ENCODE results near the gene IL32. TPM values are rescaled to one million over a fixed set of nuclear protein-coding genes. Genes with fewer than 3 reads are reported as not detected.

Gene IL32
- total RNA-seq, 2 experiments from 2014 or later = 378 to 383 TPM

- H3K9me3 Mint-ChIP-seq = no peaks in the 10 kb centered on the region
- DNase-seq = no peak
- intact Hi-C loops (cut with DNase I, micrococcal nuclease) = no loop called here
These were observed 27.1 kb downstream of the IL32 start for GRCh38 chr16:3092501-3092941.

GRCh38 chr16:3094289-3095027 is 29.0 kb downstream of the IL32 start:
- no peaks in the 10 kb centered on the region for H3K36me3 ChIP-seq (ENCODE audit: insufficient read depth, low read length)
- peaks cover 50% of the 10 kb centered on the region for H3K4me1 Mint-ChIP-seq (ENCODE audit: low read depth)
- ChIA-PET POLR2A (interaction anchor here (1.4 to 2.1 kb wide), 2 partner anchors 19 to 35 kb away, joined by 7 to 9 read pairs; no protein-coding TSS in a partner anchor), CTCF (interaction anchor here (2.1 kb wide), 1 partner anchor 35 kb away, joined by 10 read pairs; no protein-coding TSS in a partner anchor)
- H3K27ac Mint-ChIP-seq = peak overlapping the region; percentile 51
- H3K9me3 Mint-ChIP-seq = no peaks in the 10 kb centered on the region
- intact Hi-C loops (cut with DNase I, micrococcal nuclease) = loop anchor here (1.0 to 2.0 kb wide), 3 partner anchors 35 to 72 kb away; no protein-coding TSS in a partner anchor
- H3K4me3 Mint-ChIP-seq = peak overlapping the region; percentile 3
- H3K4me1 ChIP-seq (ENCODE audit: insufficient read depth, low read length) = peaks cover 68% of the 10 kb centered on the region
- H3K9me3 ChIP-seq (ENCODE audit: control insufficient read depth in 1 of 2, insufficient read depth in 1 of 2, low read length in 2 of 2) = no peaks in the 10 kb centered on the region
- H3K27me3 Mint-ChIP-seq = no peaks in the 10 kb centered on the region
- H3K36me3 Mint-ChIP-seq (ENCODE audit: low read depth) = no peaks in the 10 kb centered on the region
- no peaks in the 10 kb centered on the region for H3K27me3 ChIP-seq (ENCODE audit: control insufficient read depth in 1 of 2, insufficient read depth in 2 of 2, low read length in 2 of 2)
- TF ChIP-seq, protein P1, sequence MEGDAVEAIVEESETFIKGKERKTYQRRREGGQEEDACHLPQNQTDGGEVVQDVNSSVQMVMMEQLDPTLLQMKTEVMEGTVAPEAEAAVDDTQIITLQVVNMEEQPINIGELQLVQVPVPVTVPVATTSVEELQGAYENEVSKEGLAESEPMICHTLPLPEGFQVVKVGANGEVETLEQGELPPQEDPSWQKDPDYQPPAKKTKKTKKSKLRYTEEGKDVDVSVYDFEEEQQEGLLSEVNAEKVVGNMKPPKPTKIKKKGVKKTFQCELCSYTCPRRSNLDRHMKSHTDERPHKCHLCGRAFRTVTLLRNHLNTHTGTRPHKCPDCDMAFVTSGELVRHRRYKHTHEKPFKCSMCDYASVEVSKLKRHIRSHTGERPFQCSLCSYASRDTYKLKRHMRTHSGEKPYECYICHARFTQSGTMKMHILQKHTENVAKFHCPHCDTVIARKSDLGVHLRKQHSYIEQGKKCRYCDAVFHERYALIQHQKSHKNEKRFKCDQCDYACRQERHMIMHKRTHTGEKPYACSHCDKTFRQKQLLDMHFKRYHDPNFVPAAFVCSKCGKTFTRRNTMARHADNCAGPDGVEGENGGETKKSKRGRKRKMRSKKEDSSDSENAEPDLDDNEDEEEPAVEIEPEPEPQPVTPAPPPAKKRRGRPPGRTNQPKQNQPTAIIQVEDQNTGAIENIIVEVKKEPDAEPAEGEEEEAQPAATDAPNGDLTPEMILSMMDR (IDR thresholded peaks at IDR 0.05) = peak; percentile 61
- peak in 10 of 14 experiments; percentile 24 to 83 (median 48) for DNase-seq
- ATAC-seq (ENCODE audit: poor library complexity) = peak; percentile 55
- no peak overlapping the region for H3K4me3 ChIP-seq (ENCODE audit: low read length)
- H3K27ac ChIP-seq (ENCODE audit: low read depth in 1 of 2, low read length in 2 of 2) = no peak overlapping the region

More at GRCh38 chr16:3092501-3092941, 27.1 kb downstream of the IL32 start:
- Mint-ChIP-seq H3K4me3 (no peak overlapping the region), H3K4me1 (ENCODE audit: low read depth) (peaks cover 47% of the 10 kb centered on the region), H3K27me3 (no peaks in the 10 kb centered on the region), H3K27ac (no peak overlapping the region), H3K36me3 (ENCODE audit: low read depth) (no peaks in the 10 kb centered on the region)
- H3K4me3 ChIP-seq (ENCODE audit: low read length) = no peak overlapping the region
- no peak for ATAC-seq (ENCODE audit: poor library complexity)
- ChIA-PET CTCF (interaction anchor here (2.1 kb wide), 1 partner anchor 37 kb away, joined by 10 read pairs; no protein-coding TSS in a partner anchor), POLR2A (interaction anchor here (0.9 to 2.1 kb wide), 3 partner anchors 15 to 37 kb away, joined by 3 to 7 read pairs (median 3); no protein-coding TSS in a partner anchor)
- H3K4me1 ChIP-seq (ENCODE audit: insufficient read depth, low read length) = peaks cover 75% of the 10 kb centered on the region
- H3K9me3 ChIP-seq (ENCODE audit: control insufficient read depth in 1 of 2, insufficient read depth in 1 of 2, low read length in 2 of 2) = no peaks in the 10 kb centered on the region
- no peak overlapping the region for H3K27ac ChIP-seq (ENCODE audit: low read depth in 1 of 2, low read length in 2 of 2)
- TF ChIP-seq, protein P1 (IDR thresholded peaks at IDR 0.05) = no peak
- no peaks in the 10 kb centered on the region for H3K36me3 ChIP-seq (ENCODE audit: insufficient read depth, low read length)
- H3K27me3 ChIP-seq (ENCODE audit: control insufficient read depth in 1 of 2, insufficient read depth in 2 of 2, low read length in 2 of 2) = no peaks in the 10 kb centered on the region

- H3K9me3 Mint-ChIP-seq = no peaks in the 10 kb centered on the region
- ChIA-PET CTCF (interaction anchor here (0.8 to 2.4 kb wide), 9 partner anchors 19 to 64 kb away, joined by 3 to 20 read pairs (median 4); partner anchors contain the start of gene ZNF213), POLR2A (interaction anchor here (1.3 to 9.3 kb wide), 3 partner anchors 20 to 33 kb away, joined by 5 to 91 read pairs (median 19); no protein-coding TSS in a partner anchor)
- Histone ChIP-seq H3K27me3 (ENCODE audit: control insufficient read depth in 1 of 2, insufficient read depth in 2 of 2, low read length in 2 of 2) (no peaks in the 10 kb centered on the region), H3K27ac (ENCODE audit: low read depth in 1 of 2, low read length in 2 of 2) (peak overlapping the region; percentile 2 to 48), H3K4me3 (ENCODE audit: low read length) (no peak overlapping the region), H3K4me1 (ENCODE audit: insufficient read depth, low read length) (peaks cover 71% of the 10 kb centered on the region), H3K9me3 (ENCODE audit: control insufficient read depth in 1 of 2, insufficient read depth in 1 of 2, low read length in 2 of 2) (no peaks in the 10 kb centered on the region), H3K36me3 (ENCODE audit: insufficient read depth, low read length) (no peaks in the 10 kb centered on the region)
- TF ChIP-seq, protein P1 (IDR thresholded peaks at IDR 0.05) = peak; percentile 63
- ATAC-seq (ENCODE audit: poor library complexity) (peak; percentile 56), DNase-seq (peak in 11 of 14 experiments; percentile 34 to 89 (median 52))
- peak overlapping the region; percentile 38 for H3K4me3 Mint-ChIP-seq
- no peaks in the 10 kb centered on the region for H3K27me3 Mint-ChIP-seq
- intact Hi-C loops (cut with DNase I, micrococcal nuclease) = loop anchor here in 1 of 2 experiments (1.0 to 2.0 kb wide), 2 partner anchors 33 to 71 kb away; no protein-coding TSS in a partner anchor
- H3K4me1 Mint-ChIP-seq (ENCODE audit: low read depth) = peaks cover 60% of the 10 kb centered on the region
- peak overlapping the region; percentile 66 for H3K27ac Mint-ChIP-seq
- no peaks in the 10 kb centered on the region for H3K36me3 Mint-ChIP-seq (ENCODE audit: low read depth)
These were observed 30.4 kb downstream of the IL32 start for GRCh38 chr16:3095869-3096268.
